ENCODE measurements around the gene VCPKMT. TPM values are rescaled to one million over a fixed set of nuclear protein-coding genes. Genes with fewer than 3 reads are reported as not detected.

Gene VCPKMT
- total and polyA plus RNA-seq, 9 of the 15 experiments (the other 6 are each of a cell fraction or from before 2014, with no cell fraction given): 2.7 to 7.8 (median 6.3) TPM

DNA sequence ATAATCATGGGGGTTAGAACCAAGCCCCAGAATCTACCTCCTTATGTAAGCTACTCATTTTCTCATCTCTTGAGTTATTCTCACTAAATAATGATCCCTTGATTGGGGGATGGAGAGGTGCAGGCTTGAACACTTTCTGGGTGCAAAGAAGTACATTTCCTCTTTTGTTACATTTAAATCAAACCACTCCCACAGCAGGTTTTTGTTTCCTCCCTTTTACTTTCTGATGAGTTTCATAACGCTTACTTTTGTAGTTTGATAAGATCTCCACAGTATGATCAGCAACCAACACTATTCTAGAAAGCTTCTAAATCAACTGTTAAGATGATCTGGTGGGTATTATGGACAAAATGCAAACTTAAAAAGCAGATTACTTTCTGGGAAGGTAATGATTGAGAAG lies 20.5 kb downstream of the VCPKMT start:
- Histone ChIP-seq H3K27ac (ENCODE audit: extremely low read depth, low read depth, low read length) (no peak overlapping the region), H3K79me2 (ENCODE audit: control insufficient read depth, insufficient read depth, low read length) (no peaks in the 10 kb centered on the region), H4K20me1 (replicated peaks; ENCODE audit: control insufficient read depth, insufficient read depth, low read length) (no peaks in the 10 kb centered on the region), H3K4me1 (replicated peaks in 1 of 2; ENCODE audit: control insufficient read depth in 2 of 2, insufficient read depth in 2 of 2, low read length in 2 of 2) (no peaks in the 10 kb centered on the region; a peak in 1 of 5 replicates), H3K9me1 (ENCODE audit: control insufficient read depth, insufficient read depth, low read length) (no peaks in the 10 kb centered on the region), H2AFZ (ENCODE audit: low read depth, low read length) (no peak overlapping the region), H3K9me3 (replicated peaks; ENCODE audit: control insufficient read depth, insufficient read depth, low read depth, low read length) (no peaks in the 10 kb centered on the region), H3K27me3 (ENCODE audit: control insufficient read depth in 2 of 2, insufficient read depth in 2 of 2, low read length in 2 of 2) (no peaks in the 10 kb centered on the region), H3K36me3 (ENCODE audit: control insufficient read depth, insufficient read depth, low read length) (no peaks in the 10 kb centered on the region), H3K4me2 (ENCODE audit: insufficient read depth, low read length) (no peak overlapping the region), H3K9ac (ENCODE audit: insufficient read depth in 1 of 2, low read depth in 2 of 2, low read length in 2 of 2) (no peak overlapping the region), H3K4me3 (no peak overlapping the region)
- DNase-seq (ENCODE audit: extremely low read depth in 1 of 4, low spot score in 3 of 4) (no peak), ATAC-seq (no peak), FAIRE-seq (no peak)
- BruUV-seq (replicated peaks): no TSS peak
- intact Hi-C loops (cut with micrococcal nuclease) (no loop called here), in situ Hi-C loops (cut with MboI) (no loop called here)
- TF ChIP-seq IRF2 (CRISPR knock-in tag; IDR thresholded peaks at IDR 0.05): no peak
- TF ChIP-seq L3MBTL2 (IDR thresholded peaks at IDR 0.05): no peak
- TF ChIP-seq TBP (optimal IDR thresholded peaks at IDR 0.05; ENCODE audit: low read depth, low read length): no peak
- no peak for TF ChIP-seq CHD2 (IDR thresholded peaks at IDR 0.05; ENCODE audit: low read depth, low read length)
- ChIA-PET POLR2A (no interaction called here), CTCF (ENCODE audit: low intra/inter-chr PET ratio) (no interaction called here)
- WGBS (ENCODE audit: insufficient coverage, low coverage, missing lambda C conversion rate): 10% methylated on average over 1 of the region's 1 CpG

DNA sequence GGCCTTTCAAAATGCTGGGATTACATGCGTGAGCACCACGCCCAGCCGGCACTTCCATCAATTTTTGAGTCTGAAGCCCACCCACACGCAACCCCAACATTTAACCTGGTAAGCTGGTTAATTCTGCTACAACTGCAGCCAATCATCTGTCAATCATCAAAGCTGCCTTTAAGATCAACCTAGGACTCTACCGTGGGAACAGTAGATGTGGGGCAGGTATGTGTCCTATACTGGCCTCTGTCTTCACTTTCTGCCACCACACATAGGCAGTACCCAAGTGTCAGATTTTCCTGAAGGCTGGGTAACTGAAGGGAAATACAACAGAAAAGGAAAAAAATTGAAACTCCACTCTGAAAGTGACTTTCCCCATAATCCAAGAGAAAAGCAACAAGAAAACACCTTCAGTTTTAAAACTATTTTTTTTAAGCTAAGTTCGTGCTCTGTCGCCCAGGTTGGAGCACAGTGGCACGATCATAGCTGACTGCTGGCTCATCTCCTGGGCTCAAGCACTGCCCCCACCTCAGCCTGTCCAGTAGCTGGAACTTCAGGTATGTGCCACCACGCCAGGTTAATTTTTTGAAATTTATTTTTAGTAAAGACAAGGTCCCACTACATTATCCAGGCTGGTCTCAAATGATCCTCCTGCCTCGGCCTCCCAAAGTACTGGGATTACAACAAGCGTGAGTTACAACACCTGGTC lies 22.2 kb downstream of the VCPKMT start:
- Histone ChIP-seq H3K4me1 (replicated peaks in 1 of 2; ENCODE audit: control insufficient read depth in 2 of 2, insufficient read depth in 2 of 2, low read length in 2 of 2) (peaks cover 0 to 4% of the 10 kb centered on the region in 2 experiments; a peak in 2 of 5 replicates), H3K79me2 (ENCODE audit: control insufficient read depth, insufficient read depth, low read length) (no peaks in the 10 kb centered on the region)
- WGBS (ENCODE audit: insufficient coverage, low coverage, missing lambda C conversion rate): 80% methylated on average over 8 of the region's 11 CpGs
- TF ChIP-seq GTF2F1 (IDR thresholded peaks at IDR 0.05; ENCODE audit: low read depth, low read length) (no peak), MCM5 (IDR thresholded peaks at IDR 0.05; ENCODE audit: low read depth) (no peak), ETV5 (CRISPR knock-in tag; IDR thresholded peaks at IDR 0.05; ENCODE audit: low read depth) (no peak), ZNF436 (CRISPR knock-in tag; IDR thresholded peaks at IDR 0.05) (no peak), ZNF175 (CRISPR knock-in tag; IDR thresholded peaks at IDR 0.05; ENCODE audit: low read depth) (no peak)
- TF ChIP-seq, protein P1, sequence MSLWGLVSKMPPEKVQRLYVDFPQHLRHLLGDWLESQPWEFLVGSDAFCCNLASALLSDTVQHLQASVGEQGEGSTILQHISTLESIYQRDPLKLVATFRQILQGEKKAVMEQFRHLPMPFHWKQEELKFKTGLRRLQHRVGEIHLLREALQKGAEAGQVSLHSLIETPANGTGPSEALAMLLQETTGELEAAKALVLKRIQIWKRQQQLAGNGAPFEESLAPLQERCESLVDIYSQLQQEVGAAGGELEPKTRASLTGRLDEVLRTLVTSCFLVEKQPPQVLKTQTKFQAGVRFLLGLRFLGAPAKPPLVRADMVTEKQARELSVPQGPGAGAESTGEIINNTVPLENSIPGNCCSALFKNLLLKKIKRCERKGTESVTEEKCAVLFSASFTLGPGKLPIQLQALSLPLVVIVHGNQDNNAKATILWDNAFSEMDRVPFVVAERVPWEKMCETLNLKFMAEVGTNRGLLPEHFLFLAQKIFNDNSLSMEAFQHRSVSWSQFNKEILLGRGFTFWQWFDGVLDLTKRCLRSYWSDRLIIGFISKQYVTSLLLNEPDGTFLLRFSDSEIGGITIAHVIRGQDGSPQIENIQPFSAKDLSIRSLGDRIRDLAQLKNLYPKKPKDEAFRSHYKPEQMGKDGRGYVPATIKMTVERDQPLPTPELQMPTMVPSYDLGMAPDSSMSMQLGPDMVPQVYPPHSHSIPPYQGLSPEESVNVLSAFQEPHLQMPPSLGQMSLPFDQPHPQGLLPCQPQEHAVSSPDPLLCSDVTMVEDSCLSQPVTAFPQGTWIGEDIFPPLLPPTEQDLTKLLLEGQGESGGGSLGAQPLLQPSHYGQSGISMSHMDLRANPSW (CRISPR knock-in tag; IDR thresholded peaks at IDR 0.05): no peak
- TF ChIP-seq, protein P2, sequence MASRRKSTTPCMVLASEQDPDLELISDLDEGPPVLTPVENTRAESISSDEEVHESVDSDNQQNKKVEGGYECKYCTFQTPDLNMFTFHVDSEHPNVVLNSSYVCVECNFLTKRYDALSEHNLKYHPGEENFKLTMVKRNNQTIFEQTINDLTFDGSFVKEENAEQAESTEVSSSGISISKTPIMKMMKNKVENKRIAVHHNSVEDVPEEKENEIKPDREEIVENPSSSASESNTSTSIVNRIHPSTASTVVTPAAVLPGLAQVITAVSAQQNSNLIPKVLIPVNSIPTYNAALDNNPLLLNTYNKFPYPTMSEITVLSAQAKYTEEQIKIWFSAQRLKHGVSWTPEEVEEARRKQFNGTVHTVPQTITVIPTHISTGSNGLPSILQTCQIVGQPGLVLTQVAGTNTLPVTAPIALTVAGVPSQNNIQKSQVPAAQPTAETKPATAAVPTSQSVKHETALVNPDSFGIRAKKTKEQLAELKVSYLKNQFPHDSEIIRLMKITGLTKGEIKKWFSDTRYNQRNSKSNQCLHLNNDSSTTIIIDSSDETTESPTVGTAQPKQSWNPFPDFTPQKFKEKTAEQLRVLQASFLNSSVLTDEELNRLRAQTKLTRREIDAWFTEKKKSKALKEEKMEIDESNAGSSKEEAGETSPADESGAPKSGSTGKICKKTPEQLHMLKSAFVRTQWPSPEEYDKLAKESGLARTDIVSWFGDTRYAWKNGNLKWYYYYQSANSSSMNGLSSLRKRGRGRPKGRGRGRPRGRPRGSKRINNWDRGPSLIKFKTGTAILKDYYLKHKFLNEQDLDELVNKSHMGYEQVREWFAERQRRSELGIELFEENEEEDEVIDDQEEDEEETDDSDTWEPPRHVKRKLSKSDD (conservative IDR thresholded peaks at IDR 0.05; ENCODE audit: low read length): no peak

More for the DNA sequence above, 22.2 kb downstream of the VCPKMT start:
- no peaks in the 10 kb centered on the region for H3K9me3 ChIP-seq (replicated peaks; ENCODE audit: control insufficient read depth, insufficient read depth, low read depth, low read length)
- H3K4me2 ChIP-seq (ENCODE audit: insufficient read depth, low read length): no peak overlapping the region
- no TSS peak for BruUV-seq (replicated peaks)
- in situ Hi-C loops (cut with MboI): no loop called here
- H3K9ac ChIP-seq (ENCODE audit: insufficient read depth in 1 of 2, low read depth in 2 of 2, low read length in 2 of 2): no peak overlapping the region
- ATAC-seq (no peak), FAIRE-seq (no peak), DNase-seq (ENCODE audit: extremely low read depth in 1 of 4, low spot score in 3 of 4) (no peak)
- intact Hi-C loops (cut with micrococcal nuclease): no loop called here
- H3K9me1 ChIP-seq (ENCODE audit: control insufficient read depth, insufficient read depth, low read length): no peaks in the 10 kb centered on the region
- H3K36me3 ChIP-seq (ENCODE audit: control insufficient read depth, insufficient read depth, low read length): no peaks in the 10 kb centered on the region
- no peaks in the 10 kb centered on the region for H4K20me1 ChIP-seq (replicated peaks; ENCODE audit: control insufficient read depth, insufficient read depth, low read length)
- H2AFZ ChIP-seq (ENCODE audit: low read depth, low read length): no peak overlapping the region
- no peak overlapping the region for H3K27ac ChIP-seq (ENCODE audit: extremely low read depth, low read depth, low read length)
- no peak overlapping the region for H3K4me3 ChIP-seq
- H3K27me3 ChIP-seq (ENCODE audit: control insufficient read depth in 2 of 2, insufficient read depth in 2 of 2, low read length in 2 of 2): no peaks in the 10 kb centered on the region
- ChIA-PET CTCF (ENCODE audit: low intra/inter-chr PET ratio) (no interaction called here), POLR2A (interaction anchor here (0.8 kb wide), 1 partner anchor 249 kb away, joined by 3 read pairs; no protein-coding TSS in a partner anchor)

All from K562 (cell line).